Limb (tissue), 2 donors: ENCODE results near the gene DYNC1LI1.

Experiments
- DNase-seq, 2 donors: peaks; one replicate each; pipeline ENCODE4 v3.0.0-alpha.2; 2016; ENCODE audit errors: extremely low spot score in 2 of 2

Gene DYNC1LI1

GRCh38 chr3:32570421-32571191 is at the start of gene DYNC1LI1:
Gene DYNC1LI1 (minus strand): TSS chr3:32570858. CDS start chr3:32570770, 88 bp downstream.
- DNase-seq = peak; percentile 94 to 98

- no peak for DNase-seq
These were observed 48.7 kb upstream of the DYNC1LI1 start for GRCh38 chr3:32619395-32619794.

- no peak for DNase-seq
These were observed 45.8 kb upstream of the DYNC1LI1 start for GRCh38 chr3:32616267-32616962.

- peak in 1 of 2 donors; percentile 11 for DNase-seq
These were observed 44.3 kb upstream of the DYNC1LI1 start for GRCh38 chr3:32614956-32615355.

- DNase-seq = no peak
These were observed 42.5 kb upstream of the DYNC1LI1 start for GRCh38 chr3:32613183-32613582.

- no peak for DNase-seq
These were observed 41.9 kb upstream of the DYNC1LI1 start for GRCh38 chr3:32612547-32612946.

- DNase-seq = no peak
These were observed 36.9 kb upstream of the DYNC1LI1 start for GRCh38 chr3:32607522-32607921.

GRCh38 chr3:32606960-32607359 is 36.3 kb upstream of the DYNC1LI1 start:
- no peak for DNase-seq

- no peak for DNase-seq
These were observed 35.6 kb upstream of the DYNC1LI1 start for GRCh38 chr3:32606277-32606676.

GRCh38 chr3:32603064-32603463 is 32.4 kb upstream of the DYNC1LI1 start:
- DNase-seq = no peak

GRCh38 chr3:32602206-32602605 is 31.5 kb upstream of the DYNC1LI1 start:
- no peak for DNase-seq

GRCh38 chr3:32601722-32602121 is 31.1 kb upstream of the DYNC1LI1 start:
- no peak for DNase-seq

GRCh38 chr3:32597656-32598055 is 27.0 kb upstream of the DYNC1LI1 start:
- no peak for DNase-seq

- DNase-seq = no peak
These were observed 26.3 kb upstream of the DYNC1LI1 start for GRCh38 chr3:32596909-32597369.

GRCh38 chr3:32596282-32596908 is 25.7 kb upstream of the DYNC1LI1 start:
- no peak for DNase-seq

- no peak for DNase-seq
These were observed 24.7 kb upstream of the DYNC1LI1 start for GRCh38 chr3:32595323-32595722.

GRCh38 chr3:32593903-32594525 is 23.4 kb upstream of the DYNC1LI1 start:
- DNase-seq = no peak

GRCh38 chr3:32592696-32593353 is 22.2 kb upstream of the DYNC1LI1 start:
- DNase-seq = no peak

GRCh38 chr3:32592011-32592410 is 21.4 kb upstream of the DYNC1LI1 start:
- DNase-seq = no peak

- DNase-seq = no peak
These were observed 20.5 kb upstream of the DYNC1LI1 start for GRCh38 chr3:32591186-32591585.

GRCh38 chr3:32586356-32586755 is 15.7 kb upstream of the DYNC1LI1 start:
- no peak for DNase-seq
